Heart left ventricle (tissue), 16 donors: Measurements from ENCODE around the gene CYB561A3. TPM values are rescaled to one million over a fixed set of nuclear protein-coding genes. Genes with fewer than 3 reads are reported as not detected.

ENCODE experiments used
- ATAC-seq, 4 donors: fragments of 200-7000 bp; cut with Tn5 transposase; one replicate each; pipeline ENCODE4 v1.9.1; 2020 to 2022; ENCODE audit warnings: moderate library complexity in 4 of 4, mild to moderate bottlenecking in 3 of 4, moderate number of reproducible peaks in 1 of 4
- DNase-seq, 5 donors: peaks; one replicate each; pipeline ENCODE4 v3.0.0-alpha.2; 2020
- H3K27ac ChIP-seq, 12 donors: fragments of 200-600 bp; sonication (generic) in 4 of 12; one replicate each; pipeline versions ENCODE4 v1.5.0 to v1.8.0; 2016 to 2022; ENCODE audit warnings: mild to moderate bottlenecking in 2 of 12
- H3K27me3 ChIP-seq, 9 donors: fragments of 200-600 bp; sonication (generic) in 2 of 9; one replicate each; pipeline versions ENCODE4 v1.5.1 to v1.8.0; 2016 to 2022; ENCODE audit warnings: mild to moderate bottlenecking in 3 of 9
- H3K36me3 ChIP-seq, 9 donors: fragments of 200-600 bp; sonication (generic) in 2 of 9; one replicate each; pipeline versions ENCODE4 v1.5.0 to v1.8.0; 2018 to 2022; ENCODE audit warnings: mild to moderate bottlenecking in 2 of 9
- H3K4me1 ChIP-seq, 12 donors: fragments of 200-600 bp; sonication (generic) in 4 of 12; one replicate each; pipeline versions ENCODE4 v1.5.0 to v1.8.0; 2016 to 2022; ENCODE audit warnings: mild to moderate bottlenecking in 3 of 12
- H3K4me3 ChIP-seq, 12 donors: fragments of 200-600 bp; sonication (generic) in 4 of 12; one replicate each; pipeline versions ENCODE4 v1.5.0 to v1.8.0; 2017 to 2022; ENCODE audit warnings: mild to moderate bottlenecking in 9 of 12, moderate library complexity in 4 of 12
- H3K9me3 ChIP-seq, 12 donors: fragments of 200-600 bp; sonication (generic) in 4 of 12; one replicate each; pipeline versions ENCODE4 v1.5.0 to v1.8.0; 2016 to 2022; ENCODE audit warnings: mild to moderate bottlenecking in 1 of 12
- CTCF ChIP-seq, 12 donors: fragments of 200-600 bp; sonication (generic) in 4 of 12; IDR thresholded peaks; one replicate each; pipeline versions ENCODE4 v1.5.0 to v1.8.0; 2018 to 2022; ENCODE audit warnings: antibody characterized with exemption in 12 of 12, mild to moderate bottlenecking in 5 of 12
- POLR2A ChIP-seq, 2 donors: fragments of 450-650 bp; IDR thresholded peaks; one replicate each; pipeline ENCODE4 v1.6.1; 2017; ENCODE audit warnings: antibody characterized with exemption in 2 of 2, mild to moderate bottlenecking in 2 of 2, moderate library complexity in 2 of 2
- WGBS, 4 donors: extraction: QIAGEN DNeasy Blood & Tissue Kit in 2 of 4; methylation state at CpG; one replicate each; pipeline versions ENCODE4 v1.1.5 to v1.1.7; 2013 to 2018; 5-methylcytosine and 5-hydroxymethylcytosine counted together
- intact Hi-C, 10 donors: fragments of 100-400 bp; cut with DNase I; formaldehyde crosslinking; loops; one replicate each; pipeline versions ENCODE4 v1.11.1 to v1.14.2; 2022
- polyA plus RNA-seq, 2 donors: library from polyadenylated mRNA; stranded (reverse); fragments of 200-250 nt; gene quantifications; one replicate each; pipeline ENCODE4 v1.2.3, GENCODE V29; 2013
- total RNA-seq, 9 donors: library from RNA; depleted of rRNA in 2 of 9; stranded (reverse); fragments of >200 nt in 2 of 9; fragmentation: NEBNext Ultra II Directional in 3 of 9; extraction: Animal tissue kit (Norgen Biotek cat#: 25700) in 3 of 9; gene quantifications; one replicate each; pipeline versions ENCODE4 v1.1.0 to v1.2.4, GENCODE V29; 2016 to 2023
- donor health status: ischemic (EF 13 %, LVEDD 7.1; RV severe dilation, severe dysfunction).
- donor health status: healthy with polysubstance abuse.
- donor health status: DM: no; HTN: yes; CAD: no.
- donor health status: DM: no; HTN: no; CAD: no.
- donor health status: ischemic (EF 25% LVEDD 6.9; RV normal size, moderate dysfunction).
- donor health status: ischemic (EF 25% LVEDD 5.7; RV mildly dilated, moderate dysfunction).
- donor health status: healthy.
- donor health status: DM: yes; HTN: yes; CAD: no.
- donor health status: ischemic (EF 35%, LVEDD 5.7; RV mildly dilated, moderate dysfunction).
- donor health status: nonischemic (EF 11% LVEDD 7.7; RV severe dilation, severe dysfunction).
- donor health status: DM: yes; HTN: yes; CAD: no.
- donor health status: PGD.
- donor health status: ischemic (EF 29% LVEDD 5.4; RV normal size, mild dysfunction).
- donor health status: nonischemic (EF 23%, LVEDD 6.1; RV moderate dilation, normal function).

CYB561A3 gene
- total and polyA plus RNA-seq, 11 donors, result 6.7 to 23.9 (median 11.9) TPM

- peaks cover 0 to 4% (median under 1%) of the 10 kb centered on the region in 12 donors for H3K4me1 ChIP-seq
- no peaks in the 10 kb centered on the region for H3K27me3 ChIP-seq
- DNase-seq (no peak), ATAC-seq (no peak)
- intact Hi-C loops, result no loop called here
- H3K4me3 ChIP-seq, result no peak overlapping the region
- no peak overlapping the region for H3K27ac ChIP-seq
- WGBS, 4 donors, result 93 to 97% (median 95%) methylated on average over 9 of the region's 9 CpGs
- TF ChIP-seq CTCF (IDR thresholded peaks at IDR 0.05) (no peak), POLR2A (IDR thresholded peaks at IDR 0.05) (no peak)
- no peaks in the 10 kb centered on the region for H3K9me3 ChIP-seq
- H3K36me3 ChIP-seq, result peaks cover 5 to 100% (median 99%) of the 10 kb centered on the region in 9 donors
Measured at GRCh38 chr11:61303725-61304124, 58.0 kb downstream of the CYB561A3 start.

DNA sequence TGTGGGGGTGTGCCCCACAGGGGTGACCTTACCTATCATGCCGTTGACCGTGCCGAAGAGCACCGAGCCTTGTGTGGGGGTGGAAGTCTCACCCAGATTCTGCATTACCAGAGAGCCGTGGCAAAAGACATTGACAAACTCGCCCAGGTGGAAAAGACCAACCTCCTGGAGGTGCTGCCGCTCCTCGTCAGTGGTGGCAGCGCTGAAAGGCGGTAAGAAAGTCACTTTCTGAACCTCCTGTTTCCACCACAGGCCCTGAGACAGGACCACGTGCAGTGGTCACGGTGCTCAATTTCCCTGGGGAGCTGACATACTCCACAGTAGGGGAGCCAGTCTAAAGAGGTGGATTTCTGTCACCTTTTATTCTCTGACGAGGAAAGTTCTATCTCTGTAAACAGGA is 59.1 kb downstream of the CYB561A3 start:
- ATAC-seq (no peak), DNase-seq (no peak)
- WGBS, 4 donors, result 90 to 95% (median 93%) methylated on average over 10 to 13 of the region's 13 CpGs
- H3K27me3 ChIP-seq, result no peaks in the 10 kb centered on the region
- H3K4me3 ChIP-seq, result no peak overlapping the region
- H3K36me3 ChIP-seq, result peaks cover 3 to 91% (median 88%) of the 10 kb centered on the region in 9 donors
- H3K27ac ChIP-seq, result no peak overlapping the region
- H3K9me3 ChIP-seq, result no peaks in the 10 kb centered on the region
- no peak for TF ChIP-seq CTCF (IDR thresholded peaks at IDR 0.05)
- TF ChIP-seq POLR2A (IDR thresholded peaks at IDR 0.05), result no peak
- intact Hi-C loops, result no loop called here
- peaks cover 0 to 16% (median 11%) of the 10 kb centered on the region in 12 donors for H3K4me1 ChIP-seq

Other genes starting within 250 kb of the CYB561A3 start
- gene VPS37C, start 200.5 kb downstream of the CYB561A3 start, total RNA-seq, result 10 to 100 TPM; 11.4 to 27.6 (median 17.1) TPM
- gene VPS37C, start 200.5 kb downstream of the CYB561A3 start, polyA plus RNA-seq, result 10 to 100 TPM; 11.0 to 29.0 TPM
- gene PGA3, start 158.4 kb downstream of the CYB561A3 start, total RNA-seq, result 1 to 10 TPM in 3 of 9 donors, under 1 TPM in 1, not detected in 5; 0.16 to 3.1 (median 1.4) TPM
- 1 to 10 TPM in 1 of 2 donors, under 1 TPM in 1; 0.21 to 2.7 TPM for gene PGA3, start 158.4 kb downstream of the CYB561A3 start, polyA plus RNA-seq
- gene PGA4, start 139.5 kb downstream of the CYB561A3 start, total RNA-seq, result 1 to 10 TPM in 3 of 9 donors, under 1 TPM in 3, not detected in 3; 0.21 to 5.9 (median 1.1) TPM
- gene PGA4, start 139.5 kb downstream of the CYB561A3 start, polyA plus RNA-seq, result 1 to 10 TPM in 1 of 2 donors, under 1 TPM in 1; 0.43 to 1.2 TPM
- 1 to 10 TPM in 1 of 9 donors, under 1 TPM in 4, not detected in 4; 0.14 to 2.2 (median 0.42) TPM for gene PGA5, start 120.7 kb downstream of the CYB561A3 start, total RNA-seq
- gene PGA5, start 120.7 kb downstream of the CYB561A3 start, polyA plus RNA-seq, result under 1 TPM; 0.04 to 0.27 TPM
- gene VWCE, start 66.6 kb downstream of the CYB561A3 start, total RNA-seq, result 1 to 10 TPM in 3 of 9 donors, under 1 TPM in 5, not detected in 1; 0.17 to 1.7 (median 0.82) TPM
- gene VWCE, start 66.6 kb downstream of the CYB561A3 start, polyA plus RNA-seq, result under 1 TPM; 0.30 to 0.38 TPM
- 100 to 1,000 TPM; 121 to 156 (median 130) TPM for gene DDB1, start 28.8 kb downstream of the CYB561A3 start, total RNA-seq
- 100 to 1,000 TPM in 1 of 2 donors, 10 to 100 TPM in 1; 78.8 to 158 TPM for gene DDB1, start 28.8 kb downstream of the CYB561A3 start, polyA plus RNA-seq
- 10 to 100 TPM in 8 of 9 donors, 1 to 10 TPM in 1; 10.0 to 31.2 (median 16.8) TPM for gene TKFC, start 28.7 kb downstream of the CYB561A3 start, total RNA-seq
- gene TKFC, start 28.7 kb downstream of the CYB561A3 start, polyA plus RNA-seq, result 10 to 100 TPM; 10.7 to 16.2 TPM
- 10 to 100 TPM; 15.7 to 27.0 (median 19.0) TPM for gene TMEM138, start 492 bp upstream of the CYB561A3 start, total RNA-seq
- 10 to 100 TPM; 19.5 to 29.3 TPM for gene TMEM138, start 492 bp upstream of the CYB561A3 start, polyA plus RNA-seq
- gene TMEM216, start 30.7 kb upstream of the CYB561A3 start, total RNA-seq, result 1 to 10 TPM; 2.8 to 9.3 (median 4.8) TPM
- 1 to 10 TPM; 4.5 to 7.1 TPM for gene TMEM216, start 30.7 kb upstream of the CYB561A3 start, polyA plus RNA-seq
- gene CPSF7, start 68.1 kb upstream of the CYB561A3 start, total RNA-seq, result 10 to 100 TPM; 27.3 to 52.4 (median 37.6) TPM
- 10 to 100 TPM; 24.3 to 32.4 TPM for gene CPSF7, start 68.1 kb upstream of the CYB561A3 start, polyA plus RNA-seq
- 100 to 1,000 TPM in 1 of 9 donors, 10 to 100 TPM in 8; 25.7 to 124 (median 33.7) TPM for gene SDHAF2, start 68.2 kb upstream of the CYB561A3 start, total RNA-seq
- 10 to 100 TPM; 45.0 to 46.5 TPM for gene SDHAF2, start 68.2 kb upstream of the CYB561A3 start, polyA plus RNA-seq
- gene LRRC10B, start 146.9 kb upstream of the CYB561A3 start, total RNA-seq, result 1 to 10 TPM in 5 of 9 donors, under 1 TPM in 4; 0.15 to 4.2 (median 1.1) TPM
- 1 to 10 TPM in 1 of 2 donors, under 1 TPM in 1; 0.76 to 1.3 TPM for gene LRRC10B, start 146.9 kb upstream of the CYB561A3 start, polyA plus RNA-seq
- 10 to 100 TPM; 12.4 to 22.7 (median 17.4) TPM for gene SYT7, start 219.2 kb upstream of the CYB561A3 start, total RNA-seq
- 10 to 100 TPM; 13.0 to 34.7 TPM for gene SYT7, start 219.2 kb upstream of the CYB561A3 start, polyA plus RNA-seq